Muscle layer of colon (tissue), 2 donors: ENCODE measurements around the gene XIRP2.
"Not testable (repeated sequence)": the region's sequence is repeated elsewhere in the genome, so short reads cannot be mapped to it uniquely, and the experiment has no call there.

ENCODE experiments used
- H3K27ac ChIP-seq: one replicate; pipeline ENCODE4 v1.7.0; 2013; ENCODE audit warnings: low read depth, mild to moderate bottlenecking, low read length, moderate library complexity
- H3K27me3 ChIP-seq, 2 donors: one replicate each; pipeline ENCODE4 v1.7.0; 2013; ENCODE audit warnings: low read length in 2 of 2, mild to moderate bottlenecking in 2 of 2; ENCODE audit not compliant: insufficient read depth in 2 of 2, control insufficient read depth in 1 of 2
- H3K36me3 ChIP-seq: one replicate; pipeline ENCODE4 v1.7.0; 2013; ENCODE audit warnings: mild to moderate bottlenecking, low read length; ENCODE audit not compliant: insufficient read depth
- H3K4me1 ChIP-seq: one replicate; pipeline ENCODE4 v1.7.0; 2013; ENCODE audit warnings: mild to moderate bottlenecking, low read length; ENCODE audit not compliant: insufficient read depth
- H3K4me3 ChIP-seq, 2 donors: one replicate each; pipeline ENCODE4 v1.7.0; 2013; ENCODE audit warnings: low read length in 2 of 2, low read depth in 1 of 2, mild to moderate bottlenecking in 1 of 2, moderate library complexity in 1 of 2
- H3K9ac ChIP-seq: one replicate; pipeline ENCODE4 v1.7.0; 2013; ENCODE audit warnings: low read length
- H3K9me3 ChIP-seq: one replicate; pipeline ENCODE4 v1.7.0; 2013; ENCODE audit warnings: mild to moderate bottlenecking, low read length
- donor health status: abdominal sarcoma.
- donor health status: Adenocarcinoma of cecum.

Gene XIRP2

GRCh38 chr2:166996465-166996864 is 108.2 kb downstream of the XIRP2 start:
- Histone ChIP-seq H3K4me1 (no peaks in the 10 kb centered on the region), H3K4me3 (no peak overlapping the region), H3K27me3 (no peaks in the 10 kb centered on the region), H3K36me3 (no peaks in the 10 kb centered on the region), H3K9me3 (no peaks in the 10 kb centered on the region), H3K9ac (no peak overlapping the region), H3K27ac (no peak overlapping the region)

- Histone ChIP-seq H3K4me1 (no peaks in the 10 kb centered on the region), H3K9me3 (no peaks in the 10 kb centered on the region), H3K36me3 (no peaks in the 10 kb centered on the region), H3K4me3 (no peak overlapping the region), H3K9ac (no peak overlapping the region), H3K27ac (no peak overlapping the region), H3K27me3 (no peaks in the 10 kb centered on the region)
Measured at GRCh38 chr2:167001165-167001564, 112.9 kb downstream of the XIRP2 start.

- no peaks in the 10 kb centered on the region for H3K27me3 ChIP-seq
- no peaks in the 10 kb centered on the region for H3K36me3 ChIP-seq
- H3K4me3 ChIP-seq, result no peak overlapping the region
- H3K9ac ChIP-seq, result no peak overlapping the region
- no peaks in the 10 kb centered on the region for H3K9me3 ChIP-seq
- no peak overlapping the region for H3K27ac ChIP-seq
- no peaks in the 10 kb centered on the region for H3K4me1 ChIP-seq
Measured at GRCh38 chr2:167005096-167005495, 116.8 kb downstream of the XIRP2 start.

GRCh38 chr2:167013227-167013626 is 124.9 kb downstream of the XIRP2 start:
- no peak overlapping the region for H3K27ac ChIP-seq
- no peaks in the 10 kb centered on the region for H3K27me3 ChIP-seq
- no peaks in the 10 kb centered on the region for H3K9me3 ChIP-seq
- no peak overlapping the region for H3K9ac ChIP-seq
- H3K4me3 ChIP-seq, result no peak overlapping the region
- H3K36me3 ChIP-seq, result no peaks in the 10 kb centered on the region
- H3K4me1 ChIP-seq, result no peaks in the 10 kb centered on the region

DNA sequence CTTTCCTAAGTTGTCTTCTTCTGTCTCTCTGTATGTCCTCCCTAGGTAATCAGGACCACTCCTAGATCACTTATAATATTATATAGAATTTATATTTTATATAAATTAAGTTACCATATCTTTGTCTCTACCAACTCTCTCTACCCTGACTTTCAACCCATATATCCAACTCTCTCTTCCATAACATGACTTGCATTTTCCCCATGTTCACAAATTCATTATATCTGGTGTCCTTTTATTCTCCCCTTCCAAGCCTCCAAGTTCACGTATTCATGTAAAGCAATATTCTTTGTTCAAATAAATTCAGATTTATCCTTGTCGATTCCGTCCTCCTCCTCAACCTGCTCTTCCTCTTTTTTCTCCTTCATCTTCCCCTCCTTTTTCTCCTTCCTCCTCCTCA is 127.5 kb downstream of the XIRP2 start:
- Histone ChIP-seq H3K9ac (no peak overlapping the region), H3K27me3 (no peaks in the 10 kb centered on the region)

DNA sequence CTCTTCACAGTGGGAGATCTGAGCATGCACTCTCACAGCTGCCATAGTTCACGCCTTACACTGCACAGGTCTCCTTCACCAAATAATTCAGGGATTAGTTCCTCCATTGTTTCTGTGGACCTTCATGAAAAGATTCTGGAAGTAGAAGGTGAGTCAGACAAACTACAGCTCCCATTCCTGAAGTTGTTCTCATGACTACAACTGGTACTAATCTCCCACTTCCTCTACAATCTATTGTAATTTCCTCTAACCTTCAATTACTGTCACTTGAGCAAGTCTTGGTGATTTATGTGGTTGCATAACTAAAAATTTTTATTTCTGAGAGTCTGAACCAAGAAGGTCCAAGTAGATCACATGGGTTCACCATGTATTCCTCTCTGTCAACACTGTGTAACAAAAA is 128.7 kb downstream of the XIRP2 start:
- Histone ChIP-seq H3K4me3 (no peak overlapping the region), H3K9ac (no peak overlapping the region), H3K27ac (no peak overlapping the region), H3K9me3 (no peaks in the 10 kb centered on the region), H3K4me1 (no peaks in the 10 kb centered on the region), H3K36me3 (no peaks in the 10 kb centered on the region), H3K27me3 (no peaks in the 10 kb centered on the region)

More for the DNA sequence above, 127.5 kb downstream of the XIRP2 start:
- H3K36me3 ChIP-seq, result no peaks in the 10 kb centered on the region
- H3K4me3 ChIP-seq, result no peak overlapping the region
- no peaks in the 10 kb centered on the region for H3K4me1 ChIP-seq
- no peaks in the 10 kb centered on the region for H3K9me3 ChIP-seq
- H3K27ac ChIP-seq, result no peak overlapping the region

DNA sequence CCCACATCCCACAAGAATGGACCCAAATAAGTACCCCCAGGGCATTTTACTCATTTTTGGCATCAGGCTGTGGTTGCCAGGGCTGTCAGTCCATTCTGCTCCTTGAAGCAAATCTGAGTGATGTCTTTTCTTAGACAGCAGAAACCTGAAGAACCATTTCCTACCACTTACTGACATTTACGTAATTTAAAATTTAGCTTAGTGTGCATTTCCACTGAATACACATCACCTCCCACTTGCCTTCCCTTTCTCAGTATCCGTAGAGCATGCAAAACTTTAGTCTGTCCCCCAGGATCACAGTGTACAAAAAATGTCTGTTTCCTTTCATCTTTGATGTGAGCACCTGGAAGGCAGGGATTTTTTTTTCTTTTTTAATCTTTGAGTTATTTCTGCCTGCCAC is 130.3 kb downstream of the XIRP2 start:
- Histone ChIP-seq H3K4me3 (no peak overlapping the region), H3K36me3 (no peaks in the 10 kb centered on the region), H3K27ac (no peak overlapping the region), H3K9me3 (no peaks in the 10 kb centered on the region), H3K4me1 (no peaks in the 10 kb centered on the region), H3K9ac (no peak overlapping the region), H3K27me3 (no peaks in the 10 kb centered on the region)

GRCh38 chr2:167028503-167028902 is 140.2 kb downstream of the XIRP2 start:
- H3K4me1 ChIP-seq, result no peaks in the 10 kb centered on the region
- no peaks in the 10 kb centered on the region for H3K9me3 ChIP-seq
- no peak overlapping the region for H3K27ac ChIP-seq
- H3K9ac ChIP-seq, result no peak overlapping the region
- no peaks in the 10 kb centered on the region for H3K36me3 ChIP-seq
- no peaks in the 10 kb centered on the region for H3K27me3 ChIP-seq
- no peak overlapping the region for H3K4me3 ChIP-seq

DNA sequence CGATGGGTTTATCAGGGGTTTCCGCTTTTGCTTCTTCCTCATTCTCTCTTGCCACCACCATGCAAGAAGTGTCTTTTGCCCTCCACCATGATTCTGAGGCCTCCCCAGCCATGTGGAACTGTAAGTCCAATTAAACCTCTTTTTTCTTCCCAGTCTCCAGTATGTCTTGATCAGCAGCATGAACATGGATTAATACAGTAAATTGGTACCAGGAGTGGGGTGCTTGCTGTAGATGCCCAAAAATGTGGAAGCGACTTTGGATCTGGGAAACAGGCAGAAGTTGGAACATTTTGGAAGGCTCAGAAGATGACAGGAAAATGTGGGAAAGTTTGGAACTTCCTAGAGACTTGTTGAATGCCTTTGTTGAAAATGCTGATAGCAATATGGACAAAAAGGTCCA is 146.7 kb downstream of the XIRP2 start:
- not testable (repeated sequence) for H3K9me3 ChIP-seq, H3K4me1 ChIP-seq, H3K36me3 ChIP-seq, H3K9ac ChIP-seq, H3K27ac ChIP-seq, H3K4me3 ChIP-seq, H3K27me3 ChIP-seq

- H3K9ac ChIP-seq, result no peak overlapping the region
- no peaks in the 10 kb centered on the region for H3K27me3 ChIP-seq
- H3K4me1 ChIP-seq, result no peaks in the 10 kb centered on the region
- H3K36me3 ChIP-seq, result no peaks in the 10 kb centered on the region
- H3K9me3 ChIP-seq, result no peaks in the 10 kb centered on the region
- no peak overlapping the region for H3K27ac ChIP-seq
- no peak overlapping the region for H3K4me3 ChIP-seq
Measured at GRCh38 chr2:167048829-167049228, 160.5 kb downstream of the XIRP2 start.

DNA sequence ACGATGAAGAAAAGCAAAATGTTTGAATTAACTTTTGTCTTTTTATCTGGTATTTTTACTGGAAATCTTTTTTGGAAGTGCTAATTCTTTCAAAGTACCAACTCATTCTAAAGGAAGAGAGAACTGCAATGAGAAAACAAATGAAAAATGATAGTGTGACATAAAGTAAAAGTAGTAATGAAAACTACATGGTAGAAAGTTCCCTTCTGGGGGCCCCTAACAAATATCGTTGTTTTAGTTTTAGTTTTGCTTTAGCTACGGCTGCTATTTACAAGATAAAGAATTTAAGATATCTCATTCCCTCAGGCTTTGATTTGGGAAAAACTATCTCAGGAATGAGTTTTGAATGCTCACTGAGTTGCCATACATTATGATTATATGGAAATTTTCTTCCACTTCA is 161.4 kb downstream of the XIRP2 start:
- Histone ChIP-seq H3K36me3 (no peaks in the 10 kb centered on the region), H3K4me1 (no peaks in the 10 kb centered on the region), H3K27me3 (no peaks in the 10 kb centered on the region), H3K9me3 (no peaks in the 10 kb centered on the region), H3K9ac (no peak overlapping the region), H3K27ac (no peak overlapping the region), H3K4me3 (no peak overlapping the region)

DNA sequence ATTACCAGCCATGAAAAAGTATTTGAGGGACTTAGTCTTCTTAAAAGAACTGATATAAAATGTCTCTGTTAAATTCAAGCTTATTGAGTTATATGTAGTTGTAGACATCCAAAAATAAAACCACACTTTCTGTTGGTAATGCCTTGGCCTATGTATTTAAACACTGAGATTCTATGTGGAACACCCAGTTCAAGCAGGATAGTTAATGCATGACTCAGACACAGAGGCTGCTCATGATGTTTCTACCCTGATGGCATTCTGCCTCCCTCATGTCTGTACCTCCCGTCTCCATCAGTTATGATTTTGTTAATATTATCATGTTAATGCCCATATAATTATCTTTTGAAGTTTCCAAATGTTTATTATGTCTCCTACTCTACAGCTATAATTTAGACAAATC is 164.5 kb downstream of the XIRP2 start:
- Histone ChIP-seq H3K9me3 (no peaks in the 10 kb centered on the region), H3K27ac (no peak overlapping the region), H3K9ac (no peak overlapping the region), H3K4me1 (peaks cover 7% of the 10 kb centered on the region), H3K4me3 (no peak overlapping the region), H3K36me3 (no peaks in the 10 kb centered on the region), H3K27me3 (no peaks in the 10 kb centered on the region)
